ENCODE data around the gene PEA15.

Gene PEA15

GRCh38 chr1:160210561-160210960, 5.4 kb downstream of the PEA15 start:
- Histone ChIP-seq H3K4me3 (ENCODE audit: low read depth, low read length) (no peak overlapping the region), H3K9me3 (ENCODE audit: severe bottlenecking) (no peaks in the 10 kb centered on the region), H3K27me3 (ENCODE audit: insufficient read depth, low read depth, severe bottlenecking) (no peaks in the 10 kb centered on the region), H3K27ac (peak overlapping the region; percentile 88), H3K36me3 (peaks cover 87% of the 10 kb centered on the region)
- no peak for DNase-seq
- no peak for TF ChIP-seq CTCF (IDR thresholded peaks at IDR 0.05; ENCODE audit: low read depth, low read length)

DNA sequence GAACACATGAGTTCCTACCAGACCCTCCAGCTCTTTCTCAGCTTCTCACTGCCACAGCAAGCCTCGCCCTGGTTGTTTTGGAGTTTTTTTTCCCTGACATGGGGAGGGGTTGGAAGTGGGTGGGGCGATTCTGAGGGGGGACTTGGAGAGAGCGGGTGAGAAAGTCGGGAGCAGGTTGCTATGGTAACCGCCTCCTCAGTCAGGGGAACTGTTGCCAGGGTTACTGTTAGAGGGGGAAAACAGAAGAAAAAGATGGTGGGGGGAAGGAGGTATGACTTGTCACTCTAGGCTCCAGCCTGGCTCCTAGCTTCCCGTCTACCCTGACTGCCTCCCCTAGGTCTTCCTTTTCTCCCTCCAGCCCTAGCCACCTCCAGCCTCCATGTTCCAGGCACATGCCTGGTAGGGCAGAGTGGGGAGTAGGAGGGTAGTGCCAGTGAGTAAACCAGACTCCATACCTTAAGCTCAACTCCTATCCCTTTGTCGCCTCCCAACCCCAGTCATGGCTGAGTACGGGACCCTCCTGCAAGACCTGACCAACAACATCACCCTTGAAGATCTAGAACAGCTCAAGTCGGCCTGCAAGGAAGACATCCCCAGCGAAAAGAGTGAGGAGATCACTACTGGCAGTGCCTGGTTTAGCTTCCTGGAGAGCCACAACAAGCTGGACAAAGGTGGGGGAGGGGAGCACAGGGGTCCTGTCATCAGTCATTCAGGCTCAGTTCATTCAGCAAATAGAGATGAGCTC, 6.0 kb downstream of the PEA15 start:
- Histone ChIP-seq H3K4me3 (ENCODE audit: low read depth, low read length) (no peak overlapping the region), H3K27ac (peak overlapping the region; percentile 88), H3K36me3 (peaks cover 93% of the 10 kb centered on the region), H3K27me3 (ENCODE audit: insufficient read depth, low read depth, severe bottlenecking) (no peaks in the 10 kb centered on the region), H3K9me3 (ENCODE audit: severe bottlenecking) (no peaks in the 10 kb centered on the region)
- peak; percentile 55 for DNase-seq
- no peak for TF ChIP-seq CTCF (IDR thresholded peaks at IDR 0.05; ENCODE audit: low read depth, low read length)

- DNase-seq, result no peak
- Histone ChIP-seq H3K27ac (no peak overlapping the region), H3K36me3 (peaks cover 97% of the 10 kb centered on the region), H3K27me3 (ENCODE audit: insufficient read depth, low read depth, severe bottlenecking) (no peaks in the 10 kb centered on the region), H3K9me3 (ENCODE audit: severe bottlenecking) (no peaks in the 10 kb centered on the region), H3K4me3 (ENCODE audit: low read depth, low read length) (no peak overlapping the region)
- TF ChIP-seq CTCF (IDR thresholded peaks at IDR 0.05; ENCODE audit: low read depth, low read length), result no peak
Measured at GRCh38 chr1:160214481-160215140, 9.4 kb downstream of the PEA15 start.

DNA sequence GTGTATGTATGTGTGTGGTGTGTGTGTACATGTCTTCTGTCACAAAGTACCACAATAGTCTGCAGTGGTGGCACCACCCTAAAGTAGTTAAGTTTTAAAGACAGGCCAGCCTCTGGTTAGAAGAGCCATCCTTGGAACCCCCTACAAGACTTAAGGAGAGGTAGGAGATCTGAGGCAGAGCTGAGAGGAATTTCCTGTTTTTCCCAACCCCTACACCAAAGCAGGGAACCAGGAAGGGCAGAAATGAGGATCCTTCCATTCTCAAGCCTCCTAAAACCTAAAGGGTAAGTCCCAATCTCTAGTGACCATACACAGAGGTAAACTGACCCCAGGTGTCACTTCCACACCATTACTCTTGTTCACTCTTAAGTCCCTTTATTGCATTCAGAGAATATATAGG, 11.1 kb downstream of the PEA15 start:
- no peaks in the 10 kb centered on the region for H3K27me3 ChIP-seq (ENCODE audit: insufficient read depth, low read depth, severe bottlenecking)
- H3K4me3 ChIP-seq (ENCODE audit: low read depth, low read length), result no peak overlapping the region
- H3K9me3 ChIP-seq (ENCODE audit: severe bottlenecking), result no peaks in the 10 kb centered on the region
- peaks cover 98% of the 10 kb centered on the region for H3K36me3 ChIP-seq
- no peak for DNase-seq
- no peak for TF ChIP-seq CTCF (IDR thresholded peaks at IDR 0.05; ENCODE audit: low read depth, low read length)
- H3K27ac ChIP-seq, result no peak overlapping the region

- peaks cover 96% of the 10 kb centered on the region for H3K36me3 ChIP-seq
- no peaks in the 10 kb centered on the region for H3K9me3 ChIP-seq (ENCODE audit: severe bottlenecking)
- no peaks in the 10 kb centered on the region for H3K27me3 ChIP-seq (ENCODE audit: insufficient read depth, low read depth, severe bottlenecking)
- no peak overlapping the region for H3K27ac ChIP-seq
- TF ChIP-seq CTCF (IDR thresholded peaks at IDR 0.05; ENCODE audit: low read depth, low read length), result no peak
- no peak overlapping the region for H3K4me3 ChIP-seq (ENCODE audit: low read depth, low read length)
- DNase-seq, result no peak
Measured at GRCh38 chr1:160217481-160218051, 12.4 kb downstream of the PEA15 start.

Measured in WERI-Rb-1 (cell line).